GM19463 (cell line): ENCODE data around the gene F8.

Experiments
- ATAC-seq: cut with Tn5 transposase; IDR thresholded peaks from one replicate; pipeline ENCODE4 v1.9.1; 2021; ENCODE audit warnings: mild to moderate bottlenecking, moderate library complexity; ENCODE audit not compliant: unreplicated experiment

F8 gene

DNA sequence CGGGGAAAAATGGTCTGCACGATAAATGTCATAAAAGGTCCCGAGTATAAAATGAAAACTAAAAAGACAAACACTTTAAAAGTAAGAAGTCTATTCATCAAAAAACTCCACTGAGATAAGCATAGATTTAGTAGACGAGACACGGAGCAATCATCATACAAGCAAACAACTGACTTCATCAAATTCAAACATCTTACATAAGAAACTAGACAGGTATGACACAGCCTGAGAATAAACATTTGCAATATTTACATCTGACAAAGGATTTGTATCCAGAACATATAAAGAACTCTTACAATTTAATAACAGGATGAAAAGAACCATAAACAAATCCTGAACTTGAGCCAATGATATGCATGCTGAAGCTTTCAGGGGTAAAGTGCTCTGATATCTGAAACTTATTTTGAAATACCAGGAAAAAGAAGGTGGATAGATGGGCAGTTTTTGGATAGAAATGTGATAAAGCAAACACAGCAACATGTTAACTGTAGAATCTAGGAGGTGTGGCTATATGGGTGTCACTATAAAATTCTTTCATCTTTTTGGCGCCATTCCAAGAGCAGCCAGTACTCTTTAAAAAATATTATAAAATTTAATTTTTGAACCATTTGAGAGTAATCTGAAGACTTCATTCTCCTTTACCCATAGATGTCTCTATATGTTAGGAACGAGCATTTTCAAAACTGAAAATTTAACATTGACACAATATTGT is 229.3 kb downstream of the F8 start:
- ATAC-seq = no peak

DNA sequence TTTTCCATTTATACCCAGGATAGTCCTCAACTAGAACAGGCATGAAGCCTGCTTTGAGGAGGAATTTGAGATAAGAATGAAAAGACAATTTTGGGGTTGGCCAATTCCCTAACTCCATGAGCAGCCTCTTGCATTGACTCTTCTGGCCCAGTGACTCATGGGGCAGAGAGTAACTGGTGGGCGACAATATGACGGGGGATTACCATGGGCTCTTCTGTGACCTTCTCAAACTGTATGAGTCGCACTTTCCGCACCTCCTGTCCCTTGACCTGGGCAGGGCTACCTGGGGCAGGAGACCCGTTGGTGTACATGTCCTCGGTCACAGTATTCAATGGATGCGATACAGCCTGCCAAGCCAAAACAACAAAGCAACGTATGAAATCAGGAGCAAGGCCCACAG is 230.6 kb downstream of the F8 start:
- ATAC-seq = no peak

DNA sequence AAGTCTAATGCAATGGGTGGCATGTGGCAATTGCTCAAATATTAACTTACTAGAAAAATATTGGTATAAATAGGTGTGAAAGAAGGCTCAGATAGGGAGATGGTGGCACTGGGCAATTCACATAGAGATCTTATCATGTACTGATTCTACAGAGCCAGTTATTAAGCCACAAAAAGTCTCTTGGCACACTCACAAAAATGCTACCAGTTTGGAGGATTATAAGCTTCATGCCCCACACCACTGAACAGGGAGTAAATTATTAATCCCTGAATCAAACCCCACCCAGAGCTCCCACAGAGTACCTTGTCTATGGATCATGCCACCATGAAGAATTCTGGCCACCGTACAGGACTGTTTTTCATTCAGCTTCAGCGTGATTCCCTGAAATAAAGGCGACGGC is 231.1 kb downstream of the F8 start:
- ATAC-seq = no peak
